Activated CD8-positive, alpha-beta memory T cell treated with anti-CD3 and anti-CD28 coated beads, Interleukin-2, amount 50 U/mL, for 24 hours (primary cell): Measurements from ENCODE around the gene GAA.

Experiments used
- DNase-seq: peaks from one replicate; pipeline ENCODE4 v3.0.0-alpha.2; 2020; ENCODE audit errors: extremely low read depth

Gene GAA

GRCh38 chr17:80101011-80101945 lies at the start of gene GAA:
Gene GAA, plus strand, starts transcription at chr17:80101581. Its CDS starts 3,006 bp downstream, at chr17:80104587.
- DNase-seq = peak; percentile 56

GRCh38 chr17:80051681-80052080 lies 49.7 kb upstream of the GAA start:
- DNase-seq = no peak

- DNase-seq = no peak
Measured at GRCh38 chr17:80053102-80053501, 48.3 kb upstream of the GAA start.

- DNase-seq = no peak
Measured at GRCh38 chr17:80055597-80055996, 45.8 kb upstream of the GAA start.

- DNase-seq = no peak
Measured at GRCh38 chr17:80058311-80058955, 42.9 kb upstream of the GAA start.

GRCh38 chr17:80060644-80061043 lies 40.7 kb upstream of the GAA start:
- no peak for DNase-seq

- DNase-seq = no peak
Measured at GRCh38 chr17:80061421-80061820, 40.0 kb upstream of the GAA start.

- no peak for DNase-seq
Measured at GRCh38 chr17:80063830-80064585, 37.4 kb upstream of the GAA start.

GRCh38 chr17:80064696-80065095 lies 36.7 kb upstream of the GAA start:
- no peak for DNase-seq

- no peak for DNase-seq
Measured at GRCh38 chr17:80065478-80066170, 35.8 kb upstream of the GAA start.

GRCh38 chr17:80067393-80067986 lies 33.9 kb upstream of the GAA start:
- no peak for DNase-seq

- DNase-seq = no peak
Measured at GRCh38 chr17:80068301-80069222, 32.8 kb upstream of the GAA start.

- DNase-seq = no peak
Measured at GRCh38 chr17:80070375-80071115, 30.8 kb upstream of the GAA start.

- DNase-seq = no peak
Measured at GRCh38 chr17:80071116-80071841, 30.1 kb upstream of the GAA start.

- no peak for DNase-seq
Measured at GRCh38 chr17:80072410-80072809, 29.0 kb upstream of the GAA start.

GRCh38 chr17:80080081-80080480 lies 21.3 kb upstream of the GAA start:
- no peak for DNase-seq

- DNase-seq = no peak
Measured at GRCh38 chr17:80081596-80081995, 19.8 kb upstream of the GAA start.

GRCh38 chr17:80082403-80083135 lies 18.8 kb upstream of the GAA start:
- DNase-seq = peak; percentile 20
